Stromal cell of bone marrow (primary cell): ENCODE measurements around the gene MCTP1.
A peak's percentile ranks its signal among the peaks of the same experiment; 100 is the strongest.
"Not testable (repeated sequence)": the region's sequence is repeated elsewhere in the genome, so short reads cannot be mapped to it uniquely, and the experiment has no call there.

Experiments used
- DNase-seq: peaks from one replicate; pipeline ENCODE4 v3.0.0-alpha.2; 2012; ENCODE audit warnings: low read depth

Gene MCTP1

DNA sequence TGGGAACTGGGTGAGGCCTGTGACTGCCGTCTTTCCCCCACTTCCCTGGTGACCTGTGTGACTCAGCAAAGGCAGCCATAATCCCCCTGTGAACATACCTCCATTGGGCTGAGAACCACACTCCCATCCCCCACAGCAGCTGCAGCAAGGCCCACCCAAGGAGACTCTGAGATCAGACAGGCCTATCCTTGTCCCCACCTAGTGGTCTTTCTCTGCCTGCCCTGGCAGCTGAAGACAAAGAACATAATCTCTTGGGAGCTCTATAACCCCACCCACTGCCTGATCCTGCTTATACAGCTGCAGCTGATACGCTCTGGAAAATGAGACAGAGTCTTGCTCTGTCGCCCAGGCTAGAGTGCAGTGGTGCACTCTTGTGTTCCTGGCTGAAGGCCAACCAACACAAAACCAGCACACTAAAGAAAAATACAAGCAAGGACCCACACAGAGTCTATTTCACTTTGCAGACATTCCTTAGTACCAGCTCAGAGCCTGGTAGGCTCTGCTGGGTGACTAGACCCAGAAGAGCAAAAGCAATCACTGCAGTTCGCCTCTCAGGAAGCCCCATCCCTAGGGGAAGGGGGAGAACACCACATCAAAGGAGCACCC, 106.7 kb downstream of the MCTP1 start:
- peak; percentile 28 for DNase-seq

DNA sequence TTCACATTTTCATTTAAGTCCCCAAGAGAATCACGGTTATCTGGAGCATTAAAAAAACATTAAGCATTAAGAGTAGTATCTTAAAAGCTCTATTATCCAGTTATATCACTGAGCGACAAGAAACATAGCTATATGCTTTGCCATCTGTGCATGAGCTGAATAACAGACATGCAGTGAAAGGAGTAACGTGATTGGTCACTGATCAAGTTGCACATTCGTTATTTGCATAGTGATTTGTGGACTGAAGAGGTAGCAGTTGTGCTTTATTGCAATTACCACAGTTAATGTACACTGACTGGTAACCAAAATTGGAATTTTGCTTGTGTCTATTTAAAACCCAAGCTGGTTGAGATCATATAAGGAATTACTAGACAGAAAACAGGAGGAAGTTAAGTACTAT, 107.4 kb downstream of the MCTP1 start:
- no peak for DNase-seq

DNA sequence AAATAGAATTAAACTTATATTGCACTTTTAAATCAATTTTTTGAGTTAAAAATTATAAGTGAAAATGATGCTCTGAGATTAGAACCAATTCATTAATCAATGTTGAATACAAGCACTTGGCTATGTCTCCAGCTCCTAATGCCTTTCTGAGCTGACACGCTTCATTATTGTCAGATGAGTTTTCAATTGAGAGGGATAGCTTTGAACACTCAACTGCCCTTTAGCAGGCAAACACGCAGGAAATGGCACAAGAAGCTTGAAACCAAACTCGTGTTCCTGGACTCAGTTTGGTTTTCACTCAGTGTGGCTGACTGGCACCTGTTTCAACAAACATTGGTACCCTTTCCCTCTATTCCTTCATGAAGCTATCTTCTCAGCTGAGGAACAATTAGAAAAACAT, 109.8 kb downstream of the MCTP1 start:
- no peak for DNase-seq

DNA sequence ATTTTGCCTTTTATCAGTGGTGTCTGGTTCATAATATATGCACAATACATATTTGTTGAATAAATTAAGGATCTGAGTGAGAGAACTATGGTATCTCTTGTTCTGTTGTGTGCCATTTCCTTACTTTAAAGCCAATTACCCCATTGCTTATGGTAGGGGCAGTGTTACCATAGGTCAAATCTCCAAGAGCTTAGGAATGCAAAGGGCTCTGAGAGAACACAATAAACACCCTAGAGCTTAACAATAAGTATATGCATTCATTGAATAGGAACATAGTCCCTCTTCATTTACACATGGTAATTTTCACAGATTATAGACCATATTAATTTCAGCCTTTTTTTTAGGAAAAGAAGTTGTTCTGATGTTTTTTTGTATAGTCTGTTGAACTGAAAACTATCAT, 112.2 kb downstream of the MCTP1 start:
- DNase-seq: no peak

DNA sequence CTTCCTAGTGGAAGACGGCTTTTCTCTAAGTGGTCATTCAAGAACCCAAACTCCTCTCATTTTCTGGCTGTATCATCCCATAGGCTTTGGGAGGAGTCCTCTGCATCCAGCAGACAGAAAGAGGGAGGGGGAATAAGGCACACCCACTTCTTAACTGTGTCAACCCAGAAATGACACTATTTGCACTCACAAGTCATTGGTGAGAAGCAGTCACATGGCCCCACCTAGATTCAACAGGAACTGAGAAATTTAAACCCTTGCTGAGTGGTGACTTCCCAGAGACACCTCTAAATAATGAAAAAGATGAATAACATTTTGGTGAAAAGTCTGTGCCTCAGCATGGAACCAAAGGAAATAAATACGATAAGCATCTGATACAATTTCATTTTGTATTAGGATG, 120.0 kb downstream of the MCTP1 start:
- no peak for DNase-seq

DNA sequence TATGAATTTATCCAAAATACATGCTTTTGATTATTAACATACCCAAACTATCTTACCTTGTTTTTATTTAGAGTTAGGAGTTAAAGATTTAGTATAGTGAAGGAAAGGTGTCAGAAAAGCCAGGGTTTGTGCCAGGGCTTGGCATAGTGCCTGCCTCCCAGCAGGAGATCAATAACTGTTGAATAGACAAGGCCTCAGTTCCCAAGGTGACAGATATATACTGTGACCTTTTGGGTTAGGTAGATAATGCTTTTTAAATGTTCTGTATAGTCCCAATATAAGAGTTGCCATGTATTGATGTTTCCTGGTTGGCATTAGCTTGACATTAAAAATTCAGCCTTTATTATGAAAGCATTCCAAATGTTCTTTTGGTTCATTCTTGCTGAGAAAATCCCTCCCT, 121.8 kb downstream of the MCTP1 start:
- no peak for DNase-seq

DNA sequence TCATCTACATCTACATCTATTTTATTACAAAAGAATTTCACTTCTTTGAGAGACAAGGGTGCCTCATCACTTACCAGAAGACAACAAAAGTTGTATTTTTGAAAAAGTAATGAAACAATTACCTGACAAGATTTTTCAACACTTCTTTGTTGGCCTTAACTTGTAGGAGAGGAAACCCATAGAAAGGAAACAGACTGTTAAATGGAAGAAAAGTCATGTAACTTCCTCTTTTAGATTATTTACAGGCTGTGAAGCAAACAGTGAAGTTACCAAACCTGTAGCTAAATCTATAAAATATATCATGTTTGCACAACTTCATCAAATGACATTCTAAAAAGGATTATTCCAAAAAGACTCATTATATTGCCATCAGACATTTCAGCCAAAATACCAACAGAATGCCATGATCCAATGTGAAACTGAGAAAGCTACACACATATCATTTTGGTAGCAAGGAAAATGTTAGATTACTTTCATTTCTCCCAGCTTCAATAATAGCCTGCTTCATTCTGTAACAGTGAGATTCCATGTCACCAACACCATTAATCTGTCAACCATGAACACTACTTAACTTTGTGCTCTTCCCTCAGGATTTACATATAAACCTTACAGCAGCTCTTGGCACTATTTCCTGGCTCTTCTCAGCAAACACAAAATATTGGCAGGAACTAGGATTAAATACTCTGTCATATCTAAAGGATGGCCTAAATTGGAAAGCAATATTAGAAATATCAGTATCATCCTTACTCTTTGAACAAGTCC, 122.5 kb downstream of the MCTP1 start:
- DNase-seq: no peak

DNA sequence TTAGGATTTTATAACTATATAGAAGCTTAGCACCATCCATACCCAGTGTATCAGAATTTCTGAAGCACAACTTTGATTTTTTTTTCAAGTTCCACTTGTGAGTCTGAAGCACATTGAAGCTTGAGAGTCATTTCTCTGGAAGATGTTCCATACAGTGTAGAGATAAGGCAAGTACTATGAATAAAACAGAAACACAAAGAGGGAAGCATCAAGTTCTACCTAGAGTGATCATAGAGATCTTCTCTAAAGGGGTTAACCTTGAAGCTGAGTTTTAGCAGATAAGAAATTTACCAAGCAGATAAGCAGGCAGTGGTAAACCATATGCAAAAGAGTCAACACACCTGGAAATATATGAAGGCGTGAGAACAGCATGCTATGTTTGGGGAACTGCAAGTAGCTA, 125.3 kb downstream of the MCTP1 start:
- DNase-seq: no peak

DNA sequence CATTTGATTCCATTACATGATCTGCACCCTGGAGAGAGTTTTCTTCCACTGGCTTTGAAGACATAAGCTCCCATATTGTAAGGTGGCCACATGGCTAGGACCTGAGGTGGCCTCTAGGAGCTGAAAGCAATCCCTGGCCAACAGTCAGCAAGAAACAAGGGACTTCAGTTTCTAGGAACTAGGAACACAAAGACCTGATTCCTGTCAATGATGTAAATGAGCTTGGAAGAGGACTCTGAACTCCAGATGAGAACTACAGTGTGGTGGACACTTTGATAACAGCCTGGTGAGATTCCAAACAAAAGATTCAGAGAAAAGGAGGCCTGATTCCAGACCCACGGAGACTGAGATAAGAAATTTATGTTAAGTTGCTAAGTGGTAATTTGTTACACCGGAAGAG, 129.0 kb downstream of the MCTP1 start:
- no peak for DNase-seq

DNA sequence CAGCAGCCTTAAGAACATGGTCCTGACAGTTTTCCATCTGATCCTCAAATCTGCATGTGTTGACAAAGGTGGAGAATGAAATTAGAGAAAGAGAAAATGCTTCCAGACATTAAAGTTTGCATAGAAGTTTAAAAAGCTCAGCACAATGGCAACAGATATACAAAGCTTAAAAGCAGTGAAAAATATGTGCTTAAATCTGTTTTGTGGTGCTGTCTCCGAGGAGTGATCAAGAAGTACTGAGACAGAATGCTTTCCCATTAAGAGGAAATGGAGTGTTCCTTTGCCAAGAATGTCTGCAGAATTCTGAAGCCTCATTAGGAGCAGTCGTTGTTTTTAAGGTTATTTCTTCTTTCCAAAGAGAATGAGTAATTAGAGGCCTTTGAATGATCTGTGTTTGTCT, 131.4 kb downstream of the MCTP1 start:
- DNase-seq: no peak

DNA sequence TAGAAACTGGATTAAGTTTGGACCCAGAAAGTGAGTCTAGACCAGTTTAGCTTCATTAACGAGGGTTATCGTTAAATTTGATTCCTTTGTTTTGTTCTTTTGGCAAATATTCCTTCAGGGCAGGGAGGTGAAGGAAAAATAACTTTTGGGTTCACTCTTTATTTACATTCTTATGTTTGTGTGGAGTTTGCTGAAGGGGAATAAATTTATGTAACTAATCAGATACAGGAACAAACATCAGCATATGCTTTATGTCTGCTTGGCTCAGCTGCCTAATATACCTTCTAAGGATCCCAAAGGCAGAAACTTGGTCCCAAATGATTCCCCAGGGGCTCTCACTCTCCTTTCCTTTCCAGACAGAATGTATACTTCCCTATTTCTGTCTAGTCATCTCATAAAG, 132.4 kb downstream of the MCTP1 start:
- DNase-seq: no peak

DNA sequence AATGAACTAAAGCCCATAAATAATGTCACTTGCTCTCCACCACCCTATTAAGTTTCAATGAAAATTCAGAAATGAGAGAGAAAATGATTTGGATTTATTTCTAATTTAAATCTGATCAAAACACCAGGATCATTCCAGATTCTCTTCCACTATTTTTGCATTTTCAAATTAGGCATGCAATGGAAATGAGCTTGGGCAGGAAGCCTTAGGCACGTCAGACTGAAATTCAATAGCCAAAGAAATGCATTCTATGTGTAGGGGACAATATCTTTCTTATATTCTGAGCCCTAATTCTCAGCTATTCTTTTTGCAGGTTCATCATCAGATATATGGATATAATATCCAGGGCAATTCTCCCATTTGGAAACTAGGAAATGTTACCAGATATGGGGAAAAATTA, 132.8 kb downstream of the MCTP1 start:
- DNase-seq: no peak

DNA sequence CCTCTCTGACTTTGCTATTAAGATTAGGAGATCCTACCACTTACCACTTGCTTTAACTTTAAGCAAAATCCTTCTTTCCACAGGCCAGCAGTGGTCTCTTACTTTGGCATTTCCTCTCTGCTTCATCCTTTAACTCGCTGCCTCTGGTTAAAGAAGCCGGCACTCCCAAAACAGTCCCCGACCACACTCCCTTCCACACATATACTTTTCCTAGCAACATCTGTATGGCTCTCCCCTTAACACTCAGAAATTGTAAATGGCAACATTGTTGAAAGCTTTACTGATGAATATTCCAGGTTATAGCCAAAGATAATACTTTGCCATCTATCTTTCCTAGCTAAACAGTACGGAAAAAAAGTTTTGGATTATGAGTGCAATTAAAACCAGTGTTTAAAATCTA, 133.2 kb downstream of the MCTP1 start:
- DNase-seq: no peak

DNA sequence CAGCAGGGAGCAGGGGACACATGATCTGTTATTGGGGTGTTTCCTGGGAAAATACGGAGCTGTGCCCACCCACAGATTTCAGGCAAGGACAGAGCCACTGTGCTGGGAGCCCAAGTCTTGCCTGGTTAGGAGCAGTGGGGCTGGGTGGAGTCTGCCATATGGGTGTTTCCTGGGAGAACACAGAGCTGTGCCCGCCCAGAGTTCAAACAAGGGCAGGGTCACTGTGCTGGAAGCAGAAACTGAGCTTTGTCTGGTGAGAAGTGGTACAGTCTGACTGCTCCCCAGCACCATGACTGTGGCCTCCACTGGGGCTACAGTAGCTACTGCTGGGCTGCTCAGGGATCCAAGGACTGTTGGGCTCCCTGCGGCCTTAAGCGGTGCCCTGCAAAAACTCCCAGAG, 135.5 kb downstream of the MCTP1 start:
- DNase-seq: no peak

DNA sequence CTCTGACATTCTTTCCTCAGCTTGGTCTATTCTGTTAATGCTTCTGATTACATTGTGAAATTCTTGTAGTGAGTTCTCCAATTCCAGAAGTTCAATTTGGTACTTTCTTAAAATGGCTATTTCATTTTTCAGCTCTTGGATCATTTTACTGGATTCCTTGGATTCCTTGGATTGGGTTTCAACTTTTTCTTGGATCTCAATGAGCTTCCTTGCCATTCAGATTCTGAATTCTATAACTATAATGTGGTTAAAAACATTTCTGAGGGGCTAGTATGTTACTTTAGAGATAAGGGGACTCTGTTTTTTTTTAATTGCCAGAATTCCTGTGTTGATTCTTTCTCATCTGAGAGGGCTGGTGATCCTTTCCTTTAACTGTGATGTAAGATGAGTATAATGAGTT, 136.4 kb downstream of the MCTP1 start:
- no peak for DNase-seq

DNA sequence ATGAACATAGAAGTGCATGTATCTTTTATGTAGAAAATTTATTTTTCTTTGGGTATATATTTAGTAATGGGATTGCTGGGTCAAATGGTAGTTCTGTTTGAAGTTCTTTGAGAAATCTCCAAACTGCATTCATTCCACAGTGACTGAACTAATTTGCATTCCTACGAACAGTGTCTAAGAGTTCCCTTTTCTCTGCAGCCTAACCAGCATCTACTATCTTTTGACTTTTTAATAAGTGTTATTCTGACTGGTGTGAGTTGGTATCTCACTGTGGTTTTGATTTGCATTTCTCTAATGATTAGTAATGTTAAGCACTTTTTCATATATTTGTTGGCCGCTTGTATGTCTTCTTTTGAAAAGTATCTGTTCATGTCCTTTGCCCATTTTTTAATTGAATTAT, 141.0 kb downstream of the MCTP1 start:
- DNase-seq: not testable (repeated sequence)

DNA sequence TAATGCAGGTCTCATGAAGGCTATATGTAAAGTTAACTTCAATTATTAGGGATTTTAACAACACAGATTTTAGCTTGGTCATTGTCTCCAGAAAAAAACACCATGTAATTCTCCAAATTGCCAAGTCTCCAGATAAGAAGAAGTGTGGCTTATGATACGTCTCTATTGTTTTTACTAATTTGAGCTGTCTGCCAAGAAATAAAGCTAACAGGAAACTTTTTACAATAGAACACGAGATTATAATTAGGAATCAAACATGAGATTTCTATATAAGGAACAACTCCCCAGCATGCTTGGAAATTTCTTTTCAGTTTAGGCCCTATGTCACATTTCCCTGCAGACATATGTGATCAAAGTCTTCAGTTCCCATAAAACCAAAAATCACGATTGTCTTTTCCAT, 142.7 kb downstream of the MCTP1 start:
- DNase-seq: no peak

DNA sequence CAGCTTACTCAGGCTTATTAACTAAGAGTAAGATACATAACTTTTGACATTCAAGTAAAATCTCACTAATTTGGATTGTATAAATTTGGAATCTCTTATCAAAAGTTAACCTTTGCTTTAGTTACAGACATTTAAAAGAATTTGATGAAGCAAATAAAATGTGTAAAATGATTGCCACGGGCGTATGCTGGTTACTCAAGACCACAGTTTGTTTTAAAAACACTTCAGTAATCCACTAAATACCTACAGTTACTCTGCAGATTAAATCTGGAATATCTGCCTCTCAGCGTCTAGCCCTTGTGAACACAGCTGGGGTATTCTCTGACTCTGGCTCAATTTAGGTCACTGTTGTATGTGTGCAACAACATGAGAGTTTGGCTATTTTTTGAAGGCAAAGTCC, 143.8 kb downstream of the MCTP1 start:
- DNase-seq: no peak

DNA sequence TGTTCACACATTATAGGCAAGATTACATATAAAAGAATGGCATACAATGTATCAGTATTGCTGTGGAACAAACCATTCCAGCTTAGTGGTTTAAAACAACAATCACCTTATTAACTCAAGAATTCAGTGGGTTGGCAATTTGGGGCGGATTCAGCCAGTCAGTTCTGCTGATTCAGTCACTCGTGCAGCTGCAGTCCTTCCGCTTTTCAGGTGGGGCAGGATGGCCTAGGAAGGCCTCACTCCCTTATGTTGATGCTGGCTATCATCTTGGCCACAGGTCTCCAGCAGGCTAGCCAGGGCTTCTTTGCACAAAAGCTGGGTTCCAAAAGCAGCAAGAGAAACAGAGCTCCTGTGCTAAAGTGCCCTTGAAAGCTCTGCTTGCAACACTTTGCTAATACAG, 150.6 kb downstream of the MCTP1 start:
- no peak for DNase-seq

DNA sequence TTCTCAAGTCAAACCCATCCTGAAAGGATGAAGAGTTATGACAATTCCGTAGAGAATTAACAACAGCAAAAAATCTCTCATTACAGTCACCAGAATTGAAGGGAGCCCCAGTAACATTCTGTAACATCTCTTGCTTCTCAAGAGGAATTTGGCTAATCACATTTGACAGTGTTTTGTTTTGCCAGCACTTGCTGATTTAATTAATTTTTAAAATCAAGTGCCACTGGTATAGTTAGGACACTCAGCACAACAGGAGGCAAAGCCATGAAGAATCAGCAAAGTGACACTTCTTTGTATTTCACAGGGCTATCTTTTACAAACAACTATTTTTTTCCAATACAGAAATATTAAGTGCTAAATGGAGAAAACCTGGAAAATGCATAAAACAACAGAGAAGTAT, 152.8 kb downstream of the MCTP1 start:
- no peak for DNase-seq

DNA sequence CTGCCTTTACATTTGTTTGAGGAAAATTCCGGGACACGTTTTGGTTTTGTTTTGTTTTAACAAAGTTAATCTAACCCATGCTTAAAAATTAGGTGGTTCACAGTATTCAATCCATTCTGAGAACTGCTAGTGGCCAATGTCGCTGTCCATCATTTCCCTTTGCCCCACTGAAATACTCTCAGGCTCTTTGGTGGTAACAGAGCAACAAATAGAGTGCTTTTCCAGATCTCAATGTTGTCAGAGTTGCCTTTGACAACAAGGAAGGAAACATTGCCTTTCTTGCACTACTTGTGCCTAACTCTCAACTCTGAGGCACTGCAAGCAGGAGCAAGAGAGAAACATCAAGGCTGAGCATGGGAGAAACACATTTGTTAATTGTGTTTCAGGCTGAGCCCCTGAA, 154.0 kb downstream of the MCTP1 start:
- no peak for DNase-seq

DNA sequence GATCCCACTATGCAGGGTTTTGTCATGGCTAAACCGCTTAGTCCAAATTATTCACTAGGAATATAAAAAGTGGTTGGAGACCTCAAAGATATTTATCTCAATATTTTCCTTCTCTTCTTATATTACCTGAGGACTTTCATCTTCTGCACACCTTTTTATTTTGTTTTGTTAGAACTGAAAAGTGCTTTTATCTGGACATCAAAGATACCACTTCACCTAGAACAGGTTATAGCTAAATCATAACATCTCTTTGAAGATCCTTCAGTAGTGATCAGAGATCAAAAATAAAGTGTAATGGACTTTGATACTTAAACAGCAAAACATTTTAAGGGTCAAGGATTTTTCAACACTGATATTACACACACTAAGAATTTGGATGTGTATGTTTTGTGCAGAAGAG, 160.2 kb downstream of the MCTP1 start:
- DNase-seq: no peak

DNA sequence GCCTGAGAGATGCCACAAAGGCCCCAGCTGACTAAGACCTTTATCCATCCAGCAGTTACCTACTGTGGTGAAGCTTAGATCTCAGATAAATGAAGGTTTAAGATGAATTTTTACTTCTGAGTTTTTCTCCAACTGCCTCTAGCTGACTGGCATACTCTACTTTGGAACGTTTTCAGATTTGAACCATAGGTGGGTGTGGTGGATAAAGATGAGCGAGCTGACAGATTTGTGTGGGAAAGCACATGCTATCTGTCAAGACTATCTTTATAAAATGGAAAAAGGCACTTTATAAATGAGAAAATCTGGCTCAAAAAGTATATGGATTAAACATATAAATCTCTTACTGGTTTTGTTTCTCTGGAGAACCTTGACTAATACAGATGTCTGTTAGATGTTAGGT, 160.8 kb downstream of the MCTP1 start:
- DNase-seq: no peak

DNA sequence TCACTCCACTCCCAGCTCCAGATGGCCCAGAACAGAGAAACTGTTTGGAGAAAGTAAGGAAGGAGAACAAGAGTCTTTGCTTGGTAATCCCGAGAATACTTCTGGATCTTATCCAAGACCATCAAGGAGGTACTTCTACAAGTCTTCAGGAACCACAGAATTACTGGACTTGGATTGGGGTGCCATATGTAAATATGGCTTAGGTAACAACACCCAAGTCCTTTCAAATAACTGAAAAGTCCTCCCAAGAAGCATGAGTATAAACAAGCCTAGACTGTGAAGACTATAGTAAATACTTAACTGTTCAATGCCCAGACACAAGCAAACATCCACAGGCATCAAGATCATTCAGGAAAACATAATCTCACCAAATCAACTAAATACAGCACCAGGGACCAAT, 170.0 kb downstream of the MCTP1 start:
- DNase-seq: no peak
